Stimulated activated memory B cell treated with anti-CD40 and anti-IgM and Interleukin-4, amounts not matched to agents 10 μg/mL and 1 μg/mL and 100 μg/mL, for 72 hours (primary cell): ENCODE data around the gene H1-8.
"Not testable (repeated sequence)": the region's sequence is repeated elsewhere in the genome, so short reads cannot be mapped to it uniquely, and the experiment has no call there.

Source experiments
- ATAC-seq: fragments of 150-1000 bp; cut with Tn5 transposase; 2 replicates; pipeline ENCODE4 v1.10.0; 2021
- H3K27ac Mint-ChIP-seq: one replicate; pipeline ENCODE4 v1.8.0; 2022; ENCODE audit warnings: mild to moderate bottlenecking, mixed read lengths
- H3K27me3 Mint-ChIP-seq: one replicate; pipeline ENCODE4 v1.8.0; 2022; ENCODE audit warnings: mixed read lengths
- H3K36me3 Mint-ChIP-seq: one replicate; pipeline ENCODE4 v1.8.0; 2022; ENCODE audit warnings: mixed read lengths
- H3K4me1 Mint-ChIP-seq: one replicate; pipeline ENCODE4 v1.8.0; 2022; ENCODE audit warnings: mixed read lengths
- H3K4me3 Mint-ChIP-seq: one replicate; pipeline ENCODE4 v1.8.0; 2022; ENCODE audit warnings: mild to moderate bottlenecking, moderate library complexity, mixed read lengths
- H3K9me3 Mint-ChIP-seq: one replicate; pipeline ENCODE4 v1.8.0; 2022; ENCODE audit warnings: mixed read lengths

The H1-8 gene

DNA sequence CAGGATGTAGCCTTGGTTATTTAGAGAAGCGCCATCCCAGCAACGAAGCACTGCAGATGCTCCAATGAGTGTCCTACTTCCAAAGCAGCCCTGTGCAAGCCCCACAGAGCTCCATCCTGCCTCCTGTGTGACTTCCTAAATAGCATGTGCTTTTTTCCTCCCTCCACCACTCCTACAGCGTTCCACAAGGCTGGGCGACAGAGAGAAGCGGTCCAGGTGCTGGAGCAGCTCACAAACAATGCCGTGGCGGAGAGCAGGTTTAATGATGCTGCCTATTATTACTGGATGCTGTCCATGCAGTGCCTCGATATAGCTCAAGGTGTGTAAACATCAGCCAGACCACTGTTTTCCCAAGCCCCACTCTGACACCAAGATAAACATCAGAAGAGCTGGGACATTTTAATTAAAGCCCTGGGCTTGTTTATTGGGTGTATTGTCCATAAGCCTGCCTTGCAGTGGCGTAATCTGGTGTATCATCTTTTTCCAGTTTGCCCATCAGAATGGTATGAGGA, 36.7 kb upstream of the H1-8 start:
- Mint-ChIP-seq H3K36me3 (peaks cover 12% of the 10 kb centered on the region), H3K27ac (no peak overlapping the region), H3K27me3 (no peaks in the 10 kb centered on the region), H3K9me3 (no peaks in the 10 kb centered on the region), H3K4me3 (no peak overlapping the region), H3K4me1 (no peaks in the 10 kb centered on the region)
- ATAC-seq, result no peak

- Mint-ChIP-seq H3K36me3 (peaks cover 14% of the 10 kb centered on the region), H3K9me3 (no peaks in the 10 kb centered on the region), H3K4me3 (no peak overlapping the region), H3K4me1 (no peaks in the 10 kb centered on the region), H3K27ac (no peak overlapping the region), H3K27me3 (no peaks in the 10 kb centered on the region)
- no peak for ATAC-seq
Measured at GRCh38 chr3:129507181-129507831, 35.7 kb upstream of the H1-8 start.

DNA sequence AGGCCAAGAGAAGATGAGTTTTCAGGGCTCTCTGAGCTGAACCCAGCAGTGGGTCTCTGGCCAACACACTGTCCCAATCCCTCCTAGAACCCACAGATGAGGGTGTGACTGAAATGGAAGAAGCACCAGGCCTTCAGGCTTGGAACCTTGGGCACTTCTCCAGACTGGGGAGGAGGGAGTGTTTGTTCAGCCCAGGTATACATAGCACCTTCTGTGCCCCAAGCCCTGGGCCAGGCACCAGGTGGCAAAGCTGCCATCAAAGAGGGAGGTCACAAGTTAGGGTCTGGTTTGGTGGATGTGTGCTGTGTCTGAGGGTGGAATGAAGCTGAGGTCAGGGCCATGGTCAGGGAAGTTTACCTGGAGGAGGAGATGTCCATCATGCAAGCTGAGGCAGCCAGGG, 30.4 kb upstream of the H1-8 start:
- ATAC-seq, result no peak

GRCh38 chr3:129513705-129514104, 29.3 kb upstream of the H1-8 start:
- H3K27me3 Mint-ChIP-seq, result no peaks in the 10 kb centered on the region
- H3K9me3 Mint-ChIP-seq, result no peaks in the 10 kb centered on the region
- no peaks in the 10 kb centered on the region for H3K4me1 Mint-ChIP-seq
- no peak overlapping the region for H3K27ac Mint-ChIP-seq
- no peak for ATAC-seq
- H3K36me3 Mint-ChIP-seq, result peaks cover 31% of the 10 kb centered on the region
- H3K4me3 Mint-ChIP-seq, result no peak overlapping the region

More for the DNA sequence above, 30.4 kb upstream of the H1-8 start:
- H3K9me3 Mint-ChIP-seq, result no peaks in the 10 kb centered on the region
- H3K36me3 Mint-ChIP-seq, result peaks cover 36% of the 10 kb centered on the region
- no peaks in the 10 kb centered on the region for H3K4me1 Mint-ChIP-seq
- peak overlapping the region; percentile 45 for H3K27ac Mint-ChIP-seq
- no peaks in the 10 kb centered on the region for H3K27me3 Mint-ChIP-seq
- H3K4me3 Mint-ChIP-seq, result no peak overlapping the region

GRCh38 chr3:129514110-129514509, 28.9 kb upstream of the H1-8 start:
- H3K36me3 Mint-ChIP-seq, result peaks cover 34% of the 10 kb centered on the region
- no peaks in the 10 kb centered on the region for H3K27me3 Mint-ChIP-seq
- H3K27ac Mint-ChIP-seq, result no peak overlapping the region
- ATAC-seq, result no peak
- H3K4me3 Mint-ChIP-seq, result no peak overlapping the region
- H3K4me1 Mint-ChIP-seq, result no peaks in the 10 kb centered on the region
- H3K9me3 Mint-ChIP-seq, result no peaks in the 10 kb centered on the region

- ATAC-seq, result no peak
- H3K9me3 Mint-ChIP-seq, result no peaks in the 10 kb centered on the region
Measured at GRCh38 chr3:129514563-129514962, 28.4 kb upstream of the H1-8 start.

GRCh38 chr3:129515108-129515820, 27.7 kb upstream of the H1-8 start:
- H3K36me3 Mint-ChIP-seq, result peaks cover 41% of the 10 kb centered on the region
- H3K4me3 Mint-ChIP-seq, H3K27ac Mint-ChIP-seq: not testable (repeated sequence)

More at GRCh38 chr3:129514563-129514962, 28.4 kb upstream of the H1-8 start:
- Mint-ChIP-seq H3K4me1 (no peaks in the 10 kb centered on the region), H3K4me3 (no peak overlapping the region), H3K36me3 (peaks cover 36% of the 10 kb centered on the region), H3K27ac (no peak overlapping the region), H3K27me3 (no peaks in the 10 kb centered on the region)

DNA sequence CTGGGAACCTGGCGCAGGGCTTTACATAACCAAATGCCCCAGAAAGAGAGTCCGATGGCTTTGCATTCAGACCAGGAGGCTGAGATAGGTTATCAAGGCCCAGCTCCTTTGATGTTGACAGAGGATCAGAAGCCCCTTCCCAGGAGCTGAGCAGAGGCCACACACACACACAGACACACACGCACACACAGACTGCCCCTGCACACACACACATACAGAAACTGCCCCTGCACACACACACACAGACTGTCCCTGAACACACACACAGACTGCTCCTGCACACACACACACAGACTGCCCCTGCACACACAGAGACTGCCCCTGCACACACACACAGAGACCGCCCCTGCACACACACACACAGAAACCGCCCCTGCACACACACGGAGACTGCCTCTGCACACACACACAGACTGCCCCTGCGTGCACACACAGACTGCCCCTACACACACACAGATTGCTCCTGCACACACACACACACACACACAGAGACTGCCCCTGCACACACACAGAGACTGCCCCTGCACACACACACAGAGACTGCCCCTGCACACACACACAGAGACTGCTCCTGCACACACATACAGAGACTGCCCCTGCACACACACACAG, 27.0 kb upstream of the H1-8 start:
- ATAC-seq, H3K27ac Mint-ChIP-seq, H3K4me3 Mint-ChIP-seq, H3K9me3 Mint-ChIP-seq, H3K27me3 Mint-ChIP-seq, H3K4me1 Mint-ChIP-seq: not testable (repeated sequence)
- peaks cover 36% of the 10 kb centered on the region for H3K36me3 Mint-ChIP-seq

More at GRCh38 chr3:129515108-129515820, 27.7 kb upstream of the H1-8 start:
- H3K4me1 Mint-ChIP-seq, H3K27me3 Mint-ChIP-seq, H3K9me3 Mint-ChIP-seq, ATAC-seq: not testable (repeated sequence)

- H3K36me3 Mint-ChIP-seq, result peaks cover 31% of the 10 kb centered on the region
- no peaks in the 10 kb centered on the region for H3K9me3 Mint-ChIP-seq
- H3K4me3 Mint-ChIP-seq, result no peak overlapping the region
- no peak for ATAC-seq
- H3K27ac Mint-ChIP-seq, result no peak overlapping the region
- no peaks in the 10 kb centered on the region for H3K27me3 Mint-ChIP-seq
- H3K4me1 Mint-ChIP-seq, result no peaks in the 10 kb centered on the region
Measured at GRCh38 chr3:129517516-129517915, 25.5 kb upstream of the H1-8 start.

DNA sequence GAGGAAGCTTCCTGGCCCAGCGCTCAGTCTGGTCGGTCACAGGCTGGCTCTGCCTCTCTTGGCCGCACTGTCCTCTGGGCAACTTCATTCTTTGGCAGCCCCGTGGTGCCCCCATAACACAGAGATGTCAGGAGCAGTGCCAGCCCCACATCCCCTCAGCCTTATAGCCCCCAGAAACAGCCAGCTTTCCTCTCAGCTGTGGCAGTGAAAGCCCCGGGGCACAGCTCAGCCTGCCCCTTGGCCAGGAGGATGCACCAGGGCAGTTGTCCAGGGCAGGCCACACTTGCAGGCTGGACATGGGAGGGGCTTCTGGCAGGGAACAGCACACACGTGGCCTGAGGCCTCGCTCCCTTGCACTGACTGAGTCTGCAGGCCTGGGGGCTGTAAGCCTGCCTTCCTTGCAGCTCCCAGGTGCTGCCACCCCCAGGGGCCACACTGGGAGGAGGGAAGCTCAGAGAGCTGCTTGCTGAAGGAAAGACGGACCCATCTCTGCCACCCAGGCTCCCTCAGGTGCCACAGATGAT, 24.9 kb upstream of the H1-8 start:
- H3K36me3 Mint-ChIP-seq, result peaks cover 27% of the 10 kb centered on the region
- H3K27ac Mint-ChIP-seq, result no peak overlapping the region
- ATAC-seq, result no peak
- no peaks in the 10 kb centered on the region for H3K9me3 Mint-ChIP-seq
- no peaks in the 10 kb centered on the region for H3K4me1 Mint-ChIP-seq
- H3K27me3 Mint-ChIP-seq, result no peaks in the 10 kb centered on the region
- H3K4me3 Mint-ChIP-seq, result no peak overlapping the region

DNA sequence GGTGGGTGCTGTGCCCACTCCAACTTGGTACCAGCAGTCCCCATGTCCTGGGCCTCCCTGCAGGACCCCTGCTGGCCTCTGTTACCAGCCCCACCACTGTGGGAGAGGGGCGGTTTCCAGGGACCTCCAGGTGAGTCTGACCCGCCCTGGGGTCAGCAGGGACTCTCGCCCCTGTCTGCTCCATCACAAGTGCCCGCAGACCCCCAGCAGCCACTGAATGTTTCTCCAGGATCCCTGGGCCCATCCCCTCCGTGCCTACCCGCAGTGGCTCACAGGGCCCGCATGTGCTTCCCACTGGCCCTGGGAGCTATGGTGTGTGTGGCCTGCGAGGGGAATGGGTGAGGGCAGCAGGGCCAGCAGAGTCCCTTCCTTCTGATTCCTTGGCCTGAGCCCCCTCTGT, 24.4 kb upstream of the H1-8 start:
- Mint-ChIP-seq H3K4me3 (no peak overlapping the region), H3K27ac (no peak overlapping the region), H3K27me3 (no peaks in the 10 kb centered on the region), H3K4me1 (no peaks in the 10 kb centered on the region), H3K36me3 (peaks cover 27% of the 10 kb centered on the region), H3K9me3 (no peaks in the 10 kb centered on the region)
- no peak for ATAC-seq

DNA sequence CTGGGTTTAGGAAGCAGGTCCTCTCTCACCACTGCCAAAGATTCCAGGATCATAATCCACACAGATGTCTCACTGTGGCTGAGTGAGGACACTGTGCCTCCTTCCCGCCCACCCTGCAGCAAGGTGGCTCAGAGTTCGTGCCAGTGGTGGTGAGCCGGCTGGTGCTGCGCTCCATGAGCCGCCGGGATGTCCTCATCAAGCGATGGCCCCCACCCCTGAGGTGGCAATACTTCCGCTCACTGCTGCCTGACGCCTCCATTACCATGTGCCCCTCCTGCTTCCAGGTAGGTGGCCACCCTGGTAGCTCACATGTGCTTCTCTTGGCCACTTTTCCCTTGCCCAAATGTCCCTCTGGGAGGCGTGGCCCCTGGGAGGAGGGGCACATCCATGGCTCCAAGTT, 23.5 kb upstream of the H1-8 start:
- Mint-ChIP-seq H3K4me3 (no peak overlapping the region), H3K36me3 (peaks cover 27% of the 10 kb centered on the region), H3K9me3 (no peaks in the 10 kb centered on the region), H3K27me3 (no peaks in the 10 kb centered on the region), H3K27ac (no peak overlapping the region), H3K4me1 (no peaks in the 10 kb centered on the region)
- ATAC-seq, result no peak

- Mint-ChIP-seq H3K4me1 (no peaks in the 10 kb centered on the region), H3K9me3 (no peaks in the 10 kb centered on the region), H3K36me3 (peaks cover 27% of the 10 kb centered on the region), H3K4me3 (no peak overlapping the region), H3K27ac (no peak overlapping the region), H3K27me3 (no peaks in the 10 kb centered on the region)
- no peak for ATAC-seq
Measured at GRCh38 chr3:129519896-129520715, 22.9 kb upstream of the H1-8 start.

DNA sequence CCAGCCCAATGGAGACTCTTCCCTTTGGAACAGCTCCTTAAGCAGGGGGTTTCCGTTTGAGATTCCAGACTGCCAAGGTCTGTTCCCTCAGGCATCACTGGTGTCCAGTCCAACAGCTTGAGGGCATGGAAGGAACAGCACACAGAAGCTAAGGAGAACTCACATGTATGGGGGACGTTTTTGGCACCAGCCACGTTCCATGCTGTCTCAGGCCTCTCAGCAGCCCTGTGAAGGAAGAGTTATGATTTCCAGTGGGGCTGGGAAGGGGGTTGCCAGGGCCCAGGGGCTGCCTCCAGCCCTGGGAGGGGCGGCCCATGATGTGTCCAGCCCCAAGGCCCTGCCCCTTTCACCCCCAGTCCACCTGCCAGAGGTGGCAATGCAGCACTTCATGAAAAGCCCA, 22.0 kb upstream of the H1-8 start:
- Mint-ChIP-seq H3K9me3 (no peaks in the 10 kb centered on the region), H3K27me3 (no peaks in the 10 kb centered on the region), H3K36me3 (peaks cover 26% of the 10 kb centered on the region), H3K27ac (no peak overlapping the region), H3K4me1 (peaks cover 3% of the 10 kb centered on the region), H3K4me3 (no peak overlapping the region)
- ATAC-seq, result no peak

GRCh38 chr3:129521611-129522010, 21.4 kb upstream of the H1-8 start:
- Mint-ChIP-seq H3K27ac (no peak overlapping the region), H3K36me3 (peaks cover 19% of the 10 kb centered on the region), H3K4me3 (no peak overlapping the region), H3K9me3 (no peaks in the 10 kb centered on the region), H3K27me3 (no peaks in the 10 kb centered on the region), H3K4me1 (peaks cover 10% of the 10 kb centered on the region)
- no peak for ATAC-seq
